Mucosa of rectum (tissue), 2 donors: ENCODE measurements around the gene USF3.

Source experiments
- H3K27ac ChIP-seq, 2 donors: one replicate each; pipeline ENCODE4 v1.7.0; 2013; ENCODE audit warnings: inconsistent platforms in 2 of 2, low read depth in 2 of 2, low read length in 2 of 2
- H3K27me3 ChIP-seq, 2 donors: one replicate each; pipeline ENCODE4 v1.7.0; 2013; ENCODE audit warnings: low read length in 2 of 2; ENCODE audit not compliant: control insufficient read depth in 2 of 2, insufficient read depth in 2 of 2
- H3K36me3 ChIP-seq, 2 donors: one replicate each; pipeline ENCODE4 v1.7.0; 2013; ENCODE audit warnings: low read length in 2 of 2; ENCODE audit not compliant: control insufficient read depth in 2 of 2, insufficient read depth in 2 of 2
- H3K4me1 ChIP-seq, 2 donors: one replicate each; pipeline ENCODE4 v1.7.0; 2013; ENCODE audit warnings: low read length in 2 of 2, mild to moderate bottlenecking in 1 of 2; ENCODE audit not compliant: control insufficient read depth in 2 of 2, insufficient read depth in 2 of 2
- H3K4me3 ChIP-seq, 2 donors: one replicate each; pipeline ENCODE4 v1.7.0; 2013; ENCODE audit warnings: low read length in 2 of 2
- H3K9ac ChIP-seq, 2 donors: one replicate each; pipeline ENCODE4 v1.7.0; 2013; ENCODE audit warnings: low read length in 2 of 2, low read depth in 1 of 2, mild to moderate bottlenecking in 1 of 2
- H3K9me3 ChIP-seq, 2 donors: one replicate each; pipeline ENCODE4 v1.7.0; 2013; ENCODE audit warnings: low read length in 2 of 2; ENCODE audit not compliant: control insufficient read depth in 2 of 2
- donor health status: healthy.
- donor health status: Normal muscosa, but diverticular disease.

USF3 gene

DNA sequence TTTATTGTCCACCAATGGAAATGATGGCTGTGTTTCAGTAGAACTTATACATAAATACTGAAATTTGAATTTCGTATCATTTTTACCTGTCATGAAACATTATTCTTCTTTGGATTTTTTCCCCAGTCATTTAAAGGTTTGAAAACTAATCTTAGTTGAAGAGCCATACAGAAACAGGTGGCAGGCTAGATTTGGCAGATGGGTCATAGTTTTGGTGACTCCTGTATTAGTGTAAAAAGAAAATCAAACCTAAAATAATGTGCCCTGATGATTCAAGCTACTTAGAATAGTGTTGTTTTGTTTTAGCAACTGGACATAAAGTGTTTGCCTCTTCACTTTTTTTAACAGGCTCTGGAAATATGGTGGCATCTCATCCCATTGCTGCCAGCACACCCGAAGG, 95.2 kb downstream of the USF3 start:
- no peak overlapping the region for H3K9ac ChIP-seq
- H3K27ac ChIP-seq = no peak overlapping the region
- H3K36me3 ChIP-seq = peaks cover 15 to 25% of the 10 kb centered on the region in 2 donors
- H3K27me3 ChIP-seq = no peaks in the 10 kb centered on the region
- no peaks in the 10 kb centered on the region for H3K4me1 ChIP-seq
- no peak overlapping the region for H3K4me3 ChIP-seq
- H3K9me3 ChIP-seq = no peaks in the 10 kb centered on the region

DNA sequence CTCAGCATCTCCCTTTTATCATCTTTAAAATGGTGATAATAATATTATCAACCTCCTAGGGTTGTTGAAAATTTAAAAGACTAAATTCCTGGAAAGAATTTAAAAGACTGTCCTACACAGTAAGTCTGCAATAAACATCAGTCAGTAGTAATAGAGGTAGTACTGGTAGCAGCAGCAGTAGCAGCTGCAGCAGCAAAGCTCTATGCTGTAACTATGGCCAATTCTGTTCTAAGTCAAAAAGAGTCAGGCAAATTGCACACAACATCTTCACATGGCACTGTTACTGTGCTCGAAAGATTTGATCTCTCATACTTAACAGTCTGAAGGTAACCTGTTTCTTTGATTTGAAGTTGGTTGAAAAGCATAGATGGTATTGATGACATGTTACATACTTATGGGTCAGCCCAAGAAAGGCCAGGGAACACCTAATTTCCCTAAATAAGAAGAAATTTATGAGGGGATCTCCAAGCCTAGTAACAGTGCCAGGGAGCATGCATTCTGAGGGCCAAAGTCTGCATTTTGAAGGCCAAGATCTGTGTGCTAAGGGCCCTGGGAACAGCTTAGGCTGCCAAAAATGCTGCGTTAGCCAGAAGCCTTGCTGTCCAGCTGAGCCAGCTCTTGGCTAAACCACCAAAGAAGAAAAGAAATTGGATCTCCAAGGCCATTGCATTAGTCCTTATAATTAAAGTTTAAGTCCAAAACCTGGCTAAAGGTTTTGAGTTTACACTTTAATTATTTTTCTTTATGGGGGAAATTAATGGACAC, 95.8 kb downstream of the USF3 start:
- no peaks in the 10 kb centered on the region for H3K27me3 ChIP-seq
- no peak overlapping the region for H3K9ac ChIP-seq
- H3K4me3 ChIP-seq = no peak overlapping the region
- no peaks in the 10 kb centered on the region for H3K9me3 ChIP-seq
- H3K27ac ChIP-seq = no peak overlapping the region
- peaks cover 15 to 25% of the 10 kb centered on the region in 2 donors for H3K36me3 ChIP-seq
- H3K4me1 ChIP-seq = no peaks in the 10 kb centered on the region
